SK-N-SH (cell line): ENCODE data around the gene FANCG. TPM values are rescaled to one million over a fixed set of nuclear protein-coding genes. Genes with fewer than 3 reads are reported as not detected.

ENCODE experiments used
- CTCF ChIA-PET: fragments of 300-600, 350-600 bp; formaldehyde crosslinking; extraction: SDS; loops from one replicate; lab custom pipeline; 2021; lab: Yijun Ruan, JAX
- POLR2A ChIA-PET: fragments of 350-600 bp; sonication (Branson Sonifier 250); formaldehyde crosslinking; extraction: SDS; loops from one replicate; lab custom pipeline; 2020; ENCODE audit warnings: antibody characterized with exemption, inconsistent platforms; lab: Yijun Ruan, JAX
- DNase-seq: peaks from one replicate; pipeline ENCODE4 v3.0.0; 2012
- H2AFZ ChIP-seq: fragments of 200-600 bp; sonication (generic); 2 replicates; pipeline ENCODE4 v1.8.1; 2016; ENCODE audit warnings: antibody characterized with exemption, mild to moderate bottlenecking, low read depth
- H3F3A ChIP-seq: fragments of 200-600 bp; sonication (generic); replicated peaks from 2 replicates; pipeline ENCODE3; 2016; ENCODE audit warnings: antibody characterized with exemption, mild to moderate bottlenecking; ENCODE audit not compliant: insufficient read depth
- H3K27ac ChIP-seq, 2 experiments: fragments of 200-500 bp in 1 of 2; fragments of 200-600 bp in 1 of 2; sonication (Bioruptor generic) in 1 of 2; sonication (generic), shearing (Covaris generic) in 1 of 2; 2 replicates each; pipeline versions ENCODE4 v1.5.1 to v1.6.1; 2014 to 2016; ENCODE audit warnings: low read depth in 2 of 2, inconsistent platforms in 1 of 2, low read length in 1 of 2, mild to moderate bottlenecking in 1 of 2, mixed read lengths in 1 of 2
- H3K27me3 ChIP-seq: fragments of 200-600 bp; sonication (generic), shearing (Covaris generic); 2 replicates; pipeline ENCODE4 v1.6.1; 2016; ENCODE audit warnings: mixed run types; ENCODE audit not compliant: insufficient read depth
- H3K36me3 ChIP-seq, 2 experiments: fragments of 200-500 bp in 1 of 2; fragments of 200-600 bp in 1 of 2; sonication (Bioruptor generic) in 1 of 2; sonication (generic) in 1 of 2; replicated peaks in 1 of 2; 2 replicates each; pipeline versions ENCODE3 to v1.5.1; 2014 to 2016; ENCODE audit warnings: low read length in 1 of 2, mild to moderate bottlenecking in 1 of 2; ENCODE audit not compliant: insufficient read depth in 2 of 2, control insufficient read depth in 1 of 2
- H3K4me1 ChIP-seq, 2 experiments: fragments of 200-500 bp in 1 of 2; fragments of 200-600 bp in 1 of 2; sonication (Bioruptor generic) in 1 of 2; sonication (generic), shearing (Covaris generic) in 1 of 2; 2 replicates each; pipeline versions ENCODE4 v1.5.1 to v1.6.1; 2014 to 2016; ENCODE audit warnings: low read depth in 1 of 2, low read length in 1 of 2, mixed run types in 1 of 2; ENCODE audit not compliant: insufficient read depth in 2 of 2, control insufficient read depth in 1 of 2
- H3K4me2 ChIP-seq: fragments of 200-600 bp; sonication (generic), shearing (Covaris generic); 2 replicates; pipeline ENCODE4 v1.6.1; 2017; ENCODE audit warnings: mixed run types
- H3K4me3 ChIP-seq, 2 experiments: fragments of 200-500 bp in 1 of 2; fragments of 200-600 bp in 1 of 2; sonication (Bioruptor generic) in 1 of 2; sonication (generic), shearing (Covaris generic) in 1 of 2; 2 replicates each; pipeline versions ENCODE4 v1.5.1 to v1.8.1; 2014 to 2016; ENCODE audit warnings: low read depth in 2 of 2, inconsistent platforms in 1 of 2, low read length in 1 of 2, mild to moderate bottlenecking in 1 of 2, mixed read lengths in 1 of 2, moderate library complexity in 1 of 2
- H3K79me2 ChIP-seq: fragments of 200-600 bp; sonication (generic); 2 replicates; pipeline ENCODE4 v1.8.1; 2017; ENCODE audit warnings: mild to moderate bottlenecking; ENCODE audit not compliant: insufficient read depth
- H3K9ac ChIP-seq: fragments of 200-600 bp; sonication (generic); 2 replicates; pipeline ENCODE4 v1.6.1; 2017; ENCODE audit warnings: mixed run types
- H3K9me2 ChIP-seq: fragments of 200-600 bp; sonication (generic); 2 replicates; pipeline ENCODE4 v1.6.1; 2017; ENCODE audit warnings: mixed run types
- H3K9me3 ChIP-seq: fragments of 200-600 bp; sonication (generic); 2 replicates; pipeline ENCODE4 v1.6.1; 2017; ENCODE audit warnings: mixed run types, mild to moderate bottlenecking, moderate library complexity
- H4K20me1 ChIP-seq: fragments of 200-600 bp; sonication (generic); 2 replicates; pipeline ENCODE4 v1.6.1; 2017; ENCODE audit warnings: mild to moderate bottlenecking, mixed run types; ENCODE audit not compliant: insufficient read depth
- ELF1 ChIP-seq: IDR thresholded peaks from 2 replicates; pipeline ENCODE4 v1.4.0; 2012
- EP300 ChIP-seq, 2 experiments: IDR thresholded peaks; 2 replicates each; pipeline versions ENCODE4 v1.4.0 to v1.6.1; 2012; ENCODE audit warnings: borderline replicate concordance in 1 of 2, low read depth in 1 of 2, low read length in 1 of 2
- EZH2phosphoT487 ChIP-seq: fragments of 200-600 bp; sonication (generic); IDR thresholded peaks from 2 replicates; pipeline ENCODE4 v1.6.1; 2017; ENCODE audit warnings: low read depth, mixed run types, mild to moderate bottlenecking, antibody characterized with exemption, moderate library complexity, borderline replicate concordance
- MXI1 ChIP-seq: IDR thresholded peaks from 2 replicates; pipeline ENCODE4 v1.6.1; 2012; ENCODE audit warnings: mild to moderate bottlenecking, low read depth, low read length, improper control_type of control experiment
- POLR2AphosphoS5 ChIP-seq: IDR thresholded peaks from 2 replicates; pipeline ENCODE4 v1.6.1; 2012; ENCODE audit warnings: low read depth, low read length
- RAD21 ChIP-seq: IDR thresholded peaks from 2 replicates; pipeline ENCODE4 v1.6.1; 2012; ENCODE audit warnings: mild to moderate bottlenecking, low read length
- RFX5 ChIP-seq: IDR thresholded peaks from 2 replicates; pipeline ENCODE4 v1.6.1; 2012; ENCODE audit warnings: mild to moderate bottlenecking, improper control_type of control experiment, low read length
- RXRA ChIP-seq: IDR thresholded peaks from 2 replicates; pipeline ENCODE4 v1.4.0; 2012; ENCODE audit warnings: low read depth, mild to moderate bottlenecking, borderline replicate concordance
- WGBS: methylation state at CpG from one replicate; pipeline ENCODE4 v1.1.6; 2017; ENCODE audit warnings: low lambda C conversion rate; 5-methylcytosine and 5-hydroxymethylcytosine counted together
- polyA plus RNA-seq, 3 experiments: library from polyadenylated mRNA; depleted of rRNA; stranded (reverse); fragments of >200 nt; gene quantifications; 2 replicates each; pipeline ENCODE4 v1.2.3, GENCODE V29; 2012
- TF ChIP-seq, protein P1 (sequence below): IDR thresholded peaks from 2 replicates; pipeline ENCODE4 v1.4.0; 2012; ENCODE audit warnings: low read depth, borderline replicate concordance
- TF ChIP-seq, protein P2 (sequence below): fragments of 150-350 bp; IDR thresholded peaks from 2 replicates; pipeline ENCODE4 v1.6.1; 2016; ENCODE audit warnings: mild to moderate bottlenecking, low read depth, low read length
- TF ChIP-seq, protein P3 (sequence below): fragments of 150-350 bp; IDR thresholded peaks from 2 replicates; pipeline ENCODE4 v1.6.1; 2017; ENCODE audit warnings: antibody characterized with exemption, low read length, low read depth, borderline replicate concordance
- TF ChIP-seq, protein P4 (sequence below): IDR thresholded peaks from 2 replicates; pipeline ENCODE4 v1.4.0; 2012; ENCODE audit warnings: low read depth, borderline replicate concordance

Gene FANCG
- polyA plus RNA-seq, 1 of the 3 experiments (the other 2 are of a cell fraction) = 25.6 TPM

DNA sequence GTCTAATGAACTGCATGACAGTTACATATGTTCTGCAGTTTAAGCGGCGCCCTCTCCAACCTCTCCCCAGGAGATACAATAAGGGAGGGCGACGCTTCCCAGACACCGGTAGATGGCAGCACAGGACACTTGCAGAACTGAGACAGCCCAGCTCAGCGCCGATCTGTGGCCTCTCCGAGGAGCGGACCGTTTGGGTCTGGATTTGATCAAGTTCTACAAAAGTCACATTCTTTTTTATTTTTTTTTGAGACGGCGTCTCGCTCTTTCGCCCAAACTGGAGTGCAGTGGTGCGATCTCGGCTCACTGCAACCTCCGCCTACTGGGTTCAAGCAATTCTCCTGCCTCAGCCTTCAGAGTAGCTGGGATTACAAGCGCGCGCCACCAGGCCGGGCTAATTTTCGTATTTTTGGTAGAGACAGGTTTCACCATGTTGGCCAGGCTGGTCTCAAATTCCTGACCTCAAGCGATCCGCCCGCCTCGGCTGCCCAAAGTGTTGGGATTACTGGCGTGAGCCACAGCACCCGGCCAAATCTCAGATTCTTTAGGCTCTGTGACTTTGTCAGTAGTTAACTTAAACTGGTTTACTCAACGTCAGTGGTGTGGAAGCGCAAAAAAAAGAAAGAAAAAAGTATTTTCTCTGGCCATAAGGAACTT lies 37.3 kb upstream of the FANCG start (continued):
- TF ChIP-seq EZH2phosphoT487 (no peak), RXRA (no peak), RFX5 (0 out of 2 replicates have a peak, but pooled peaks have one; percentile 23), MXI1 (no peak; the same call in 1 of the 2 replicates), EP300 (IDR thresholded peaks at IDR 0.05; ENCODE audit: borderline replicate concordance in 1 of 2, low read depth in 1 of 2, low read length in 1 of 2) (no peak), RAD21 (peak; percentile 93), ELF1 (no peak)
- TF ChIP-seq, protein P1, sequence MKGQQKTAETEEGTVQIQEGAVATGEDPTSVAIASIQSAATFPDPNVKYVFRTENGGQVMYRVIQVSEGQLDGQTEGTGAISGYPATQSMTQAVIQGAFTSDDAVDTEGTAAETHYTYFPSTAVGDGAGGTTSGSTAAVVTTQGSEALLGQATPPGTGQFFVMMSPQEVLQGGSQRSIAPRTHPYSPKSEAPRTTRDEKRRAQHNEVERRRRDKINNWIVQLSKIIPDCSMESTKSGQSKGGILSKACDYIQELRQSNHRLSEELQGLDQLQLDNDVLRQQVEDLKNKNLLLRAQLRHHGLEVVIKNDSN = no peak
- TF ChIP-seq, protein P2, sequence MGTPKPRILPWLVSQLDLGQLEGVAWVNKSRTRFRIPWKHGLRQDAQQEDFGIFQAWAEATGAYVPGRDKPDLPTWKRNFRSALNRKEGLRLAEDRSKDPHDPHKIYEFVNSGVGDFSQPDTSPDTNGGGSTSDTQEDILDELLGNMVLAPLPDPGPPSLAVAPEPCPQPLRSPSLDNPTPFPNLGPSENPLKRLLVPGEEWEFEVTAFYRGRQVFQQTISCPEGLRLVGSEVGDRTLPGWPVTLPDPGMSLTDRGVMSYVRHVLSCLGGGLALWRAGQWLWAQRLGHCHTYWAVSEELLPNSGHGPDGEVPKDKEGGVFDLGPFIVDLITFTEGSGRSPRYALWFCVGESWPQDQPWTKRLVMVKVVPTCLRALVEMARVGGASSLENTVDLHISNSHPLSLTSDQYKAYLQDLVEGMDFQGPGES = no peak

DNA sequence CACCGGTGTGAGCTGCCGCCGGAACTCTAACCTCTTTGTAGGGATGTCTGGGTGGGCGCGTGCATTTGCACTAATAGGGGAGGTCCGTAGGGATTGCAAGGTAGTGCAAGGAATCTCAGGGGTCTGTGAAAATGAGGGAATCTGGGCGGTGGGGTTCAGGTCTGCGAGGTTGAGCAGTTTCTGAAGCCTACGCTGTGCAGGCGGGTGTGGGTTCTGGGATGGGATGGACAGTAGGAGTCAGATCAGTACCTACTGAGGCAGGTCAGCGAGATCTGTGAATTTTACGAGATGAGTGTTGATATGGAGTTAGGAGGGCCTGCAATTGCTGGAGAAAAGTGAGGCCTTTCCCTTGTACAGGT lies 36.8 kb upstream of the FANCG start:
- Histone ChIP-seq H4K20me1 (no peaks in the 10 kb centered on the region), H2AFZ (peak overlapping the region; percentile 92), H3F3A (peaks cover 42% of the 10 kb centered on the region), H3K36me3 (peaks cover 0 to 5% of the 10 kb centered on the region in 2 experiments), H3K9me3 (no peaks in the 10 kb centered on the region), H3K9ac (peak overlapping the region; percentile 93), H3K4me1 (peaks cover 26 to 33% of the 10 kb centered on the region in 2 experiments), H3K9me2 (no peaks in the 10 kb centered on the region), H3K27me3 (no peaks in the 10 kb centered on the region), H3K27ac (peak overlapping the region in 1 of 2 experiments; percentile 97; a peak in 2 of 4 replicates), H3K4me2 (peak overlapping the region; percentile 99), H3K4me3 (peak overlapping the region; percentile 76 to 85), H3K79me2 (peaks cover 29% of the 10 kb centered on the region)
- POLR2A ChIA-PET = interaction anchor here (0.7 kb wide), 1 partner anchor 14 kb away, joined by 4 read pairs; the partner anchor contains the start of gene STOML2
- CTCF ChIA-PET = interaction anchor here (0.6 to 3.6 kb wide), 27 partner anchors 9 to 439 kb away, joined by 3 to 55 read pairs (median 6); partner anchors contain the start of genes FANCG, STOML2 and UNC13B
- WGBS = 5% methylated on average over 12 of the region's 12 CpGs
- no peak for DNase-seq
- TF ChIP-seq, protein P3, sequence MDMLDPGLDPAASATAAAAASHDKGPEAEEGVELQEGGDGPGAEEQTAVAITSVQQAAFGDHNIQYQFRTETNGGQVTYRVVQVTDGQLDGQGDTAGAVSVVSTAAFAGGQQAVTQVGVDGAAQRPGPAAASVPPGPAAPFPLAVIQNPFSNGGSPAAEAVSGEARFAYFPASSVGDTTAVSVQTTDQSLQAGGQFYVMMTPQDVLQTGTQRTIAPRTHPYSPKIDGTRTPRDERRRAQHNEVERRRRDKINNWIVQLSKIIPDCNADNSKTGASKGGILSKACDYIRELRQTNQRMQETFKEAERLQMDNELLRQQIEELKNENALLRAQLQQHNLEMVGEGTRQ = no peak
- TF ChIP-seq RFX5 (no peak), POLR2AphosphoS5 (no peak), EP300 (IDR thresholded peaks at IDR 0.05; ENCODE audit: borderline replicate concordance in 1 of 2, low read depth in 1 of 2, low read length in 1 of 2) (no peak)
- TF ChIP-seq, protein P4, sequence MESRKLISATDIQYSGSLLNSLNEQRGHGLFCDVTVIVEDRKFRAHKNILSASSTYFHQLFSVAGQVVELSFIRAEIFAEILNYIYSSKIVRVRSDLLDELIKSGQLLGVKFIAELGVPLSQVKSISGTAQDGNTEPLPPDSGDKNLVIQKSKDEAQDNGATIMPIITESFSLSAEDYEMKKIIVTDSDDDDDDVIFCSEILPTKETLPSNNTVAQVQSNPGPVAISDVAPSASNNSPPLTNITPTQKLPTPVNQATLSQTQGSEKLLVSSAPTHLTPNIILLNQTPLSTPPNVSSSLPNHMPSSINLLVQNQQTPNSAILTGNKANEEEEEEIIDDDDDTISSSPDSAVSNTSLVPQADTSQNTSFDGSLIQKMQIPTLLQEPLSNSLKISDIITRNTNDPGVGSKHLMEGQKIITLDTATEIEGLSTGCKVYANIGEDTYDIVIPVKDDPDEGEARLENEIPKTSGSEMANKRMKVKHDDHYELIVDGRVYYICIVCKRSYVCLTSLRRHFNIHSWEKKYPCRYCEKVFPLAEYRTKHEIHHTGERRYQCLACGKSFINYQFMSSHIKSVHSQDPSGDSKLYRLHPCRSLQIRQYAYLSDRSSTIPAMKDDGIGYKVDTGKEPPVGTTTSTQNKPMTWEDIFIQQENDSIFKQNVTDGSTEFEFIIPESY = no peak
